ES-I3 (cell line): ENCODE measurements around the gene MYADML2.

Source experiments
- H3K36me3 ChIP-seq: 2 replicates; pipeline ENCODE4 v1.6.1; 2013; ENCODE audit warnings: mild to moderate bottlenecking, low read length, control low read depth, moderate library complexity; ENCODE audit not compliant: insufficient read depth
- H3K4me1 ChIP-seq: 2 replicates; pipeline ENCODE4 v1.6.1; 2013; ENCODE audit warnings: mild to moderate bottlenecking, control low read depth, low read length; ENCODE audit not compliant: insufficient read depth
- H3K9ac ChIP-seq: 2 replicates; pipeline ENCODE4 v1.6.1; 2013; ENCODE audit warnings: low read depth, mild to moderate bottlenecking, low read length, moderate library complexity
- H3K9me3 ChIP-seq: 2 replicates; pipeline ENCODE4 v1.6.1; 2013; ENCODE audit warnings: mild to moderate bottlenecking, low read length, moderate library complexity; ENCODE audit not compliant: control insufficient read depth, insufficient read depth

Gene MYADML2, protein sequence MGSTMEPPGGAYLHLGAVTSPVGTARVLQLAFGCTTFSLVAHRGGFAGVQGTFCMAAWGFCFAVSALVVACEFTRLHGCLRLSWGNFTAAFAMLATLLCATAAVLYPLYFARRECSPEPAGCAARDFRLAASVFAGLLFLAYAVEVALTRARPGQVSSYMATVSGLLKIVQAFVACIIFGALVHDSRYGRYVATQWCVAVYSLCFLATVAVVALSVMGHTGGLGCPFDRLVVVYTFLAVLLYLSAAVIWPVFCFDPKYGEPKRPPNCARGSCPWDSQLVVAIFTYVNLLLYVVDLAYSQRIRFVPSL

DNA sequence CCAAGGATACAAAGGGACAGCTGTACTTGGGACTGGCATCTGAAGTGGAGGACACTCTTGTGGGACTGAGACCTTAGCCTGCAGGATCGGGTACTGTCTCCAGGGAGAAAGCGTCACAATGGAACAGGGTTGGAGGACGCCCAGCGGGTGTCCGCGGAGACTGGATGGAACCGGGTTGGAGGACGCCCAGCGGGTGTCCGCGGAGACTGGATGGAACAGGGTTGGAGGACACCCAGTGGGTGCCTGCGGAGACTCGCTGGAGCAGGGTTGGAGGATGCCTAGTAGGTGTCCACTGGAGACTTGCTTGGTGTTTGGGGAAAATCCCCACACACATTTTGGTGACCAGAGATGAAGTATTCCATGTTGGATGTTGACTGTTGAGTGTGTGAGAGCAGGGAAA is at the start of gene MYADML2:
Gene MYADML2 (minus strand): TSS at position 45 of the 400 bp plus-strand sequence. CDS start 5,492 bp downstream, outside the sequence.
- Histone ChIP-seq H3K4me1 (no peaks in the 10 kb centered on the region), H3K36me3 (no peaks in the 10 kb centered on the region), H3K9ac (no peak within 1 kb of the TSS), H3K9me3 (no peaks in the 10 kb centered on the region)

DNA sequence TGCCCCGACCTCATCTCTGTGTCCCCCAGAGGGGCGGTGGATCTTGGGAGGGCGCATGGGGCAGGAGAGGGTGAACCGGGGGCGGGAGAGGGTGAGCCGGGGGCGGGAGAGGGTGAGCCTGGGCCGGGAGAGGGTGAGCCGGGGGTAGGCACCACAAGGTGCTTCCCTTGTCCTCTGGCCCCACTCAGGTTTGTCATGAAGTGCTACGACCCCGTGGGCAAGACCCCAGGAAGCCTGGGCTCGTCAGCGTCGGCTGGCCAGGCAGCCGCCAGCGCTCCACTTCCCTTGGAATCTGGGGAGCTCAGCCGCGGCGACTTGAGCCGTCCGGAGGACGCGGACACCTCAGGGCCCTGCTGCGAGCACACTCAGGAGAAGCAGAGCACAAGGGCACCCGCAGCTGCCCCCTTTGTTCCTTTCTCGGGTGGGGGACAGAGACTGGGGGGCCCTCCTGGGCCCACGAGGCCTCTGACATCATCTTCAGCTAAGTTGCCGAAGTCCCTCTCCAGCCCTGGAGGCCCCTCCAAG is 49.3 kb upstream of the MYADML2 start:
- Histone ChIP-seq H3K4me1 (peaks cover 23% of the 10 kb centered on the region; the same call in 1 of the 2 replicates), H3K9ac (no peak overlapping the region), H3K36me3 (no peaks in the 10 kb centered on the region; the same call in 1 of the 2 replicates), H3K9me3 (no peaks in the 10 kb centered on the region)

DNA sequence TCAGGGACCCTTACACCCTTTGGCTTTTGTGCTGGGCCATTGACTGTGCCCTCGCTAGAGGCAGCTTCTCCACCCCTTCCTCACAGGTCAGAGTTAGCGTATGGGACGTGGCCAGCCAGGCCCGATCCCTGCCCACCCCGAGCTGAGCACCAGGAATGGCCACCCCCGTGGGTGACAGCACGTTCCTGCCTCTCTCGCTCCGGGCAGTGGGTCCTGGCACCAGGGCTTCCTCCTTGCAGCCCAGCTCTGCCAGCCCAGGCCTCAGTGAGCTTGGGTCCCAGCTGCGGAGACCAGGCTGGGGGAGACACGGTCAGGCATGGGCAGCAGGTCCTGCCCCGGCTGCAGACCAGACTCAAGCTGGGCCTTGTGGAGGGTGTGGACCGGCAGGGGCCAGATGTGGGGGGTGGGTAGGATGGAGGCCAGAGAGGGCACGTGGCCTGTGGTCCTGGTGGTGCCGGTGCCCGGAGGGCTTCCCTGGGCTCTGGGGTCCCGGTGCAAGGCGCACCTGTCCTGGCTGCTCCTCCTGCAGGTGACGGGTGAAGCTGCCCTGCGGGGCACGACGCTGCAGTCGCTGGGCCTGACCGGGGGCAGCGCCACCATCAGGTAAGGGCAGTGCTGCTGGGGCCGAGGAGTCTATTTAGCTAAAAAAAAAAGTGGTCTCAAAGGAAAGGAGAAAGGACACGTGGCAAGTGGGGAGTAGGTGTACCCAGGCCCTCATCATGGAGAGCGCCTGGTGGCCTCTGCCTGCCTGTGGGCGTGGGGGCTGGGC is 48.6 kb upstream of the MYADML2 start:
- no peak overlapping the region for H3K9ac ChIP-seq
- peaks cover 29% of the 10 kb centered on the region; the same call in 1 of the 2 replicates for H3K4me1 ChIP-seq
- H3K9me3 ChIP-seq, result no peaks in the 10 kb centered on the region
- H3K36me3 ChIP-seq, result no peaks in the 10 kb centered on the region; the same call in 1 of the 2 replicates

DNA sequence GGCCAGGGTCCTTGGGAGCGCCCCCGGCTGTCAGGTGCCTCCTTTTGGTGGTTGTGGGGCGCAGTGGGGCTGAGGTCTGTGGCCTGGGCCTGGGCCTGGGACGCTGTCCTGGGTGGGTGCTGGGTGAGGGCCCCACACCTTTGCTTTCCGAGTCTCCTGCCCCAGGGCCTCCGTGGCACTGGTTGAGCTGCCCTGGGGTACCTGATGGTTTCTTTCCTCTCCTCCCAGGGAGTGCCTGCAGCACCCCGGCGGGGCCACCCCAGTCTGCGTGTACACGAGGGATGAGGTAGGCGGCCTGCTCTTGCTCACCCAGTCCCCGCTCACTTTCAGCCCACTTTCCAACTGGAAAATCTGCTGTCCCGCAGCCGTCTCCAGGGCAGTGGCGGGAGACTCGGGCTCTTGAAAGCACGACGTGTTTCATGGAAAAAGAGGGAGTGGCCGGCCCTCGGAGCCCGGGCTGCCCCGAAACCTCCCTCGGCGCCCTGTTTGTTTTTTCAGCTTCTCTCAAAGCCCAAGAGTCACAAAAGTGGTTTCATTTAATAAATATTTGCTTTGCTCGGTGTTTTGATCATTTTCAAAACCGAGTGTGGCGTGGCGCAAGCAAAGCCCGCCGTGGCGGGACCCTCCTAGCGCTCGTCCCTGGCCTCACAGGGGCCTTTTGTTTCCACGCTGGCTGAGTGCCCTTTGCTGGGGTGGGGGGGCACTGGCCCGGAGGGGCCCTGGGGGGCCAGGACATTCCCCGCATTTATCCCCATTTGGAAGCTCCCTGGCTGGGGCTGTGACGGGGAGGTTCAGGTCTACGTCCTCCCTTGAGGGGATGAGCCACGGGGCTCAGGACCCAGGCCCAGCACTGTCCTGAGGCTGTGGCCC is 47.8 kb upstream of the MYADML2 start:
- Histone ChIP-seq H3K36me3 (no peaks in the 10 kb centered on the region; the same call in 1 of the 2 replicates), H3K9ac (no peak overlapping the region), H3K4me1 (peaks cover 32% of the 10 kb centered on the region; the same call in 1 of the 2 replicates), H3K9me3 (no peaks in the 10 kb centered on the region)

DNA sequence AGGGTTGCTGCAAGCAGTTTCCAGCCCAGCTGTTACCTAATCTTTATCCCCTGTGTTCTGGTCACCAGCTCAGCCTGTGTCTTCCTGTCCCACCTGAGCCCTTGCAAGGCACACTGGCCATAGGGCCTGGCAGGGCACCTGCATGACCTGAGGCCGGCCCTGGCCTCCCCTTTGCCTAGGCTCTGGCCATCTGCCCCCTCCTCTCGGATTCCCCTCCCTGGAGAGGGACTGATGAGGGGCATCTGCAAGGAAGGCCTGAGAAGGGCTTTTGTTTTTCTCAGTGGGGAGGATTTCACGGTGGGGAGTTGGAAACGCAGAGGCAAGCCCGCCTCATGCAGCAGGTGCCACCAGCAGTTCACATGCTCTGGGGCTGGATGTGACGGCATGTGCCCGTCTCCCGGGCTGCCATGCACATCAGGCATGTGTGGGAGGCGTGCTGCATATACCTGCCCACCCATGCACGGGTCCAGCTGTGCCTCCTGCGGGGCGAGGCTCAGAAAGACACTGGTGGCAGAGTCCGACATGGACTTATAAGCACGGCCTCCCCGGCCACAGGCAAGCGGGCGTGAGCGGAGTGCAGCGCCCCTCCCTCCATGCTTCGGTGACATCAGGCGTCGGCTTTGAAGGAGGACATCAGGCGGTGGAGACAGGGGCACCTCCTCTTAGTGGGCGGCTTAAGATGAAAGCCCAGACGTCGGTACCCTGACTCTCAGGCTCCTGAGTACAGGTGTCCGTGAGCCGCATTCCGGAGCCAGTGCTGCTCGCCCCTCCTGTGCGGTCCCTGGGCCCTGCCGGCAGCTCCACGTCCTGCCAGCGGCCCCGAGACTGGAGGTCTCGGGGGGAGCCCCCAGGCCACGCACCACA is 46.9 kb upstream of the MYADML2 start:
- no peaks in the 10 kb centered on the region for H3K9me3 ChIP-seq
- no peak overlapping the region for H3K9ac ChIP-seq
- H3K4me1 ChIP-seq, result peaks cover 32% of the 10 kb centered on the region; the same call in 1 of the 2 replicates
- H3K36me3 ChIP-seq, result no peaks in the 10 kb centered on the region; the same call in 1 of the 2 replicates

DNA sequence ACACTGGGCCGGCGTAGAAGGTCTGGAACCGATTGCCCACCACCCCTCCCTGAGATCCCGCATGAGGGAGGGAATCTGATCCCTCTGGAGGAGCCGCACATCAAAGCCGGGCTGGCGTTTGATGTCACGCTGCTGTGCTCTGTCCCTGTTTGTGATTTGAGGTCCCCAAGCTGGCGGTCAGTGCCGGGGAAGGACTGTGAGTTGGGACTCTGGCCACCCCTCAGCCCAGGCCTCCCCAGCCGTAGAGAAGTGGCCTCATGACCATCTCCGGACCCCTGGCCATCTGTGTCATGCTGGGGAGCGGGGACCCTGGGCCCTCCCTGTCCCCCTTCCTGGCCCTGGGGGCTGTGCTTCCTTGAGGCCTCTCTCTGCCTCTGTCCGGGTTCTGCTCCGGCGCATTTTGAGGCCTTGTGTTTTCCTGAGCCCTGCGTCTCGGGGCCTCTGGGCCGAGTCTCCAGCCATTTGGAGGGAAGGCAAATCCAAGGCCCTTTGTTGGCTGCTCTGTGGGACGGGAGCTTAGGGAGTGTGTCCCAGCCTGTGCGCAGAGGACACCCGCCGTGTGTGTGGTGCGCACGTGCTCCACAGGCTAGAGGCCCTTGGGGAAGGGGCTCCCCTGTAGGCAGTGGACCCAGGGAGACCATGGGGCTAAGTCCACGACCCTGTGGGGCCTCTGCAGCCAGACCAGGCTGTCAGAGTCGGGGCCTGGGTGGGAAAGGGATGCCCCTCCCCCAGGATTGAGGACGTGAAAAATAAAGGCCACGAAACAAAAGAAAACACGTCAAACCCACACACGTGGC is 45.5 kb upstream of the MYADML2 start:
- no peaks in the 10 kb centered on the region for H3K36me3 ChIP-seq
- peaks cover 32% of the 10 kb centered on the region; the same call in 1 of the 2 replicates for H3K4me1 ChIP-seq
- no peaks in the 10 kb centered on the region for H3K9me3 ChIP-seq
- 0 out of 2 replicates have a peak overlapping the region, but pooled peaks have one; percentile 0 for H3K9ac ChIP-seq

DNA sequence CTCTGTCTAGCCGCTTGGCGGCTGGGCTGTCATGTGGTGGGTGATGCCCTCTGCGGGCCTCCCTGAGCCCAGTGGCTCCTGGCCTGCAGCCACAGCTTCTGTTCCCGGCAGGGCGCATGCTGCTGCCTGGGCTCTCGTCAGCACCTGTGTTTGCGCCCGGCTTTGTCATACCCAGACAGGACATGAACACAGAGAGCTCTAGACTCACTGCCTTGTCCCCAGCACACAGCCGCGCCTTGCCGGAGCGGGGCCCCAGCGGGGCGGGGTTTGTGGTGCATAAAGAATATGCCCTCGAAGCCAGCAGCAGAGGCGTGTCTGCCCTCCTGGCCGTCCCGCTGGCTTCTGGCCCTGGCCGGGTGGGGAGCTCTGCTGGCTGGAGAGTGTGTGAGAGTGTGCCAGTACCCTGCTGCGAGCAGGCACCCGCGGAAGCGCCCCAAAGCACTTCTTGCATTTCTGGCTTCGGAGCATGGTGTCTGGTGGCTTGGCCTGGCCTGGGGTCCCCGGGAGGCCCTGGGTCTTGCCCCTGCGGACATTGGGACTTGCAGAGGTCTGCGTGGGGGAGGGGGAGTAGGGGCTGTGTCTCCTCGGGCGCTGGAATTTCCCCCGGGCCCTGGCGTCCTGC is 44.8 kb upstream of the MYADML2 start:
- Histone ChIP-seq H3K36me3 (no peaks in the 10 kb centered on the region), H3K9ac (0 out of 2 replicates have a peak overlapping the region, but pooled peaks have one; percentile 0), H3K4me1 (peaks cover 32% of the 10 kb centered on the region; the same call in 1 of the 2 replicates), H3K9me3 (no peaks in the 10 kb centered on the region)

DNA sequence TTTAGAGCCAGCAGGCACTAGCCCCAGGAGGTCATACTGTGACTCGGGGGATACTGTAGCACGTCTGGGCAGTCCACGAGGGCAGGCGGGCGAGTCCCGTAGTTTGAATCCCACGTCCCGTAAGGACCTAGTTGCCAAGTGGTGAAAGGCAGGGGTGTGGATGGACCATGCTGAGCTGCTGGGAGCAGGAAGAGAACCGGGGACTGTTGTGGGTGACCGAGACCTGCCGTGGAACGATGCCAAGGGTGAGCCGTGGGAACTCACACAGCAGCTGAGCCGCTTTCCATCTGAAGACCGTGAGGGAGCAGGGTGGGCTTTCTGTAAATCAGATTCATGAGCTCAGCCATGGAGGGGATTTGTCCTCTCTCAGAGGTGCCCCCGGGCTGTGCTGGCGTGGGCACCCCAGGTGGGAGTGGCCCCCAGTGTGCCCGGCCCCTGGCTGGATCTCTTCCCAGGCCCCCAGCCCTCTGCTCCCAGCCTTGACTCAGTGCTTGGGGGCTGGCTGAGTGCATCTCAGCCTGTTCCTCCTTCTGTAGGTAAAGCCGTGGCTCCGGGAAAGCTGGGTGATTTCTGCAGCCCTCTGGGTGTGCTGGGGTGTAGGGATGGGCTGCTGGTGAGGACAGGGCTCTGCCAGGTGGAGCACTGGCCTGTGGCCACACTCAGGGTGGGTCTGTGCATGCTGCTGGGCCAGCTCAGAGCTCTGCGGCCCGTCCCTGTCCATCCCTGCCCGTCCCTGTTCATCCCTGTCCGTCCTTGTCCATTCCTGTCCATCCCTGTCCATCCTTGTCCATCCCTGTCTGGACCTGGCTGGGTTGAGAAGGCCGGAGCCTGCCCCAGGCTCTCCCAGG is 44.0 kb upstream of the MYADML2 start:
- no peak overlapping the region for H3K9ac ChIP-seq
- no peaks in the 10 kb centered on the region; the same call in 1 of the 2 replicates for H3K36me3 ChIP-seq
- no peaks in the 10 kb centered on the region for H3K9me3 ChIP-seq
- H3K4me1 ChIP-seq, result peaks cover 32% of the 10 kb centered on the region; the same call in 1 of the 2 replicates

DNA sequence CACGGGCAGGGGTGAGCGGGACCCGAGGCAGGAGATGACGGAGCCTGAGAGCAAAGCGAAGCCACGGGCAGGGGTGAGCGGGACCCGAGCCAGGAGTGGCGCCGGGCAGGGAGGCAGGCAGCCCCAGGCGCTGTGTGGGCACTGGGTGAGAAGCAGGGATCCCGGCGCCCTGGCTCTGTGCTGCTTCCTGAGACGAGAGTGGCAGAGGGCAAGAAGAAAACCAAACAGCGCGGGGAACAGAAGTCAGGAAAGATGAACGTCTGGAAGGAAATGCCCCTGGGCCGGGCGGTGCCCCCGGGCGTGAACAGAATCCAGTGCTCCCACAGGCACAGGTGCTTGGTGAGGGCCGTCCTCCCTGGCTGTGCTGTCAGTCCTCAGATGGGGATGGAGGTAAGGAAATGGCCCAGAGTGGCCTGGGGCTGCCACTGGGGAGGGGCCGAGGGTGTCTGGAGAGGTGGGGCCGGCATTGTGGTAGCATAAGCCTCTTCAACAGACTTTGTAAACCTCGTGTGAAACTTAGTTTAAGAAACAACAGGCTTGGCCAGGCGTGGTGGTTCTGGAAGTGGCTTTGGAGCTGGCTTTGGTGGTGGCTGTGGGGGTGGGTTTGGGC is 40.2 kb upstream of the MYADML2 start:
- no peaks in the 10 kb centered on the region; the same call in 1 of the 2 replicates for H3K36me3 ChIP-seq
- H3K9ac ChIP-seq, result no peak overlapping the region
- no peaks in the 10 kb centered on the region for H3K9me3 ChIP-seq
- peaks cover 19% of the 10 kb centered on the region; the same call in 1 of the 2 replicates for H3K4me1 ChIP-seq

DNA sequence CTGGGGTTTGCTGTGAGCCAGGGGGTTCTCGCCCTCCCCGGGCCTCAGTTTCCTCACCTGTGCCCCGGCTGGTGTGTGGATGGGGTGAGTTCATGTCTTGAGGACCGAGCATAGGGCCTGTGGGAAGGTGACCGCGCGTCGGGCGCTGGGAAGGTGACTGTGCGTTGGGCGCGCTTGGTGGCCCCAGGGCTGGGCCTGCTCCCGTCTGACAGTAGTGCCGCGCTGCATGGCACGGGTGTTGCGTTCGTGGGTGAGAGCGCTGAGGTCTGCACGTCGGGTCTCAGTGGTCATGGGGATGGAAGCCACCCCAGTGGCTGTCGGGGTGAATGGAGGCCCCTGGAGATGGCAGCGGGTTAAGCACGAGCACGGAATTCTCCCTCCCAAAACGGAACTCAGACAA is 39.6 kb upstream of the MYADML2 start:
- H3K36me3 ChIP-seq, result no peaks in the 10 kb centered on the region; the same call in 1 of the 2 replicates
- no peaks in the 10 kb centered on the region for H3K9me3 ChIP-seq
- H3K9ac ChIP-seq, result no peak overlapping the region
- peaks cover 12% of the 10 kb centered on the region; the same call in 1 of the 2 replicates for H3K4me1 ChIP-seq

DNA sequence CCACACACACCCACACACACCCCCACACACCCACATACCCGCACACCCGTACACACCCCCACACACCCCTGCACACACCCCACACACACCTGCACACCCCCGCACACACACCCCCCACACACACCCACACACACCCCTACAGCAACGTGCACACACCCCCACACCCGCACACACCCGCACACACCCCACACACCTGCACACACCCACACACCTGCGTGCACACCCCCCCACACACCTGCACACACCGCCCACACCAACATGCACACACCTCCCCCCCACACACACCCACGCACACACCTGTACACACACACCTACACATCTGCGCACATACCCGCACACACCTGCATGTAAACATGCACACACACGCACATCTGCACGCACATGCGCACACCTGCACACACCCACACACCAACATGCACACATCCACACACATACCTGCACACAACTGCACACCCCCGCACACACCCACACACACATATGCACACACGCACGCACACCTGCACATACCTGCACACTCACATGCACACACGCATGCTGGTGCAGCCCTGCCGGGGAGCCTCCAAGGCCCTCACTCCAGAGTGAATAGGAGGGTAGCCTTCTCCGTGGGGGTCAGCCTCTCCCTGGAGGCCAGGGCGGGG is 37.9 kb upstream of the MYADML2 start:
- Histone ChIP-seq H3K4me1 (no peaks in the 10 kb centered on the region), H3K9me3 (no peaks in the 10 kb centered on the region), H3K36me3 (no peaks in the 10 kb centered on the region; the same call in 1 of the 2 replicates), H3K9ac (no peak overlapping the region)
